Astrocyte (in vitro differentiated cells and primary cell): Measurements from ENCODE around the gene SARS2. TPM values are rescaled to one million over a fixed set of nuclear protein-coding genes. Genes with fewer than 3 reads are reported as not detected.

Experiments
- DNase-seq: peaks from one replicate; pipeline ENCODE4 v3.0.0-alpha.2; 2010; ENCODE audit warnings: low read depth
- FAIRE-seq: peaks from 2 replicates; lab custom pipeline; 2011; peaks lifted over from hg19 to GRCh38; lab: Jason Lieb, UNC
- H2AFZ ChIP-seq: 2 replicates; pipeline ENCODE4 v1.6.0; 2012; ENCODE audit warnings: low read depth, low read length, inconsistent platforms
- H3K27ac ChIP-seq: 2 replicates; pipeline ENCODE4 v1.5.1; 2011; ENCODE audit warnings: low read depth, low read length, inconsistent platforms
- H3K27me3 ChIP-seq: 2 replicates; pipeline ENCODE4 v1.6.0; 2011; ENCODE audit warnings: low read length, inconsistent platforms; ENCODE audit not compliant: insufficient read depth
- H3K36me3 ChIP-seq: 2 replicates; pipeline ENCODE4 v1.5.1; 2011; ENCODE audit warnings: low read length, inconsistent platforms; ENCODE audit not compliant: insufficient read depth
- H3K4me1 ChIP-seq: 2 replicates; pipeline ENCODE4 v1.5.1; 2011; ENCODE audit warnings: low read length, inconsistent platforms; ENCODE audit not compliant: insufficient read depth
- H3K4me2 ChIP-seq: 2 replicates; pipeline ENCODE4 v1.6.0; 2012; ENCODE audit warnings: low read length, inconsistent platforms
- H3K4me3 ChIP-seq: 2 replicates; pipeline ENCODE4 v1.5.1; 2011; ENCODE audit warnings: low read depth, mild to moderate bottlenecking, low read length, inconsistent platforms; ENCODE audit not compliant: insufficient read depth
- H3K79me2 ChIP-seq: 2 replicates; pipeline ENCODE4 v1.6.0; 2012; ENCODE audit warnings: mild to moderate bottlenecking, low read length, inconsistent platforms; ENCODE audit not compliant: insufficient read depth
- H3K9ac ChIP-seq: 2 replicates; pipeline ENCODE4 v1.6.0; 2012; ENCODE audit warnings: mild to moderate bottlenecking, low read length, inconsistent platforms
- H3K9me3 ChIP-seq: 2 replicates; pipeline ENCODE4 v1.5.1; 2012; ENCODE audit warnings: low read depth, mild to moderate bottlenecking, low read length, inconsistent platforms; ENCODE audit not compliant: insufficient read depth
- H4K20me1 ChIP-seq: 2 replicates; pipeline ENCODE4 v1.6.0; 2012; ENCODE audit warnings: low read length, inconsistent platforms; ENCODE audit not compliant: insufficient read depth
- H3K27ac Mint-ChIP-seq: one replicate; pipeline ENCODE4 v1.8.0; 2021; ENCODE audit warnings: mild to moderate bottlenecking, mixed read lengths; ENCODE audit not compliant: unreplicated experiment
- H3K27me3 Mint-ChIP-seq: one replicate; pipeline ENCODE4 v1.8.0; 2021; ENCODE audit warnings: low read depth, mixed read lengths; ENCODE audit not compliant: unreplicated experiment
- H3K36me3 Mint-ChIP-seq: one replicate; pipeline ENCODE4 v1.8.0; 2021; ENCODE audit warnings: low read depth, mixed read lengths; ENCODE audit not compliant: unreplicated experiment
- H3K4me1 Mint-ChIP-seq: one replicate; pipeline ENCODE4 v1.8.0; 2021; ENCODE audit warnings: low read depth, mixed read lengths; ENCODE audit not compliant: unreplicated experiment
- H3K4me3 Mint-ChIP-seq: one replicate; pipeline ENCODE4 v1.8.0; 2021; ENCODE audit warnings: mild to moderate bottlenecking, moderate library complexity, mixed read lengths; ENCODE audit not compliant: unreplicated experiment
- H3K9me3 Mint-ChIP-seq: one replicate; pipeline ENCODE4 v1.8.0; 2021; ENCODE audit warnings: mild to moderate bottlenecking, mixed read lengths; ENCODE audit not compliant: unreplicated experiment
- EZH2 ChIP-seq: IDR thresholded peaks from 2 replicates; pipeline ENCODE4 v1.6.1; 2012; ENCODE audit warnings: mild to moderate bottlenecking, low read length, inconsistent platforms; ENCODE audit not compliant: insufficient read depth
- total RNA-seq: library from RNA; stranded (reverse); gene quantifications from 2 replicates; pipeline ENCODE4 v1.2.1, GENCODE V29; 2021
- TF ChIP-seq, protein P1 (sequence below): IDR thresholded peaks from 2 replicates; pipeline ENCODE4 v1.5.1; 2011; ENCODE audit warnings: low read depth, mild to moderate bottlenecking, inconsistent platforms, low read length, moderate library complexity; ENCODE audit not compliant: insufficient read depth

The SARS2 gene
- total RNA-seq, 1 donor from 2014 or later: 24.8 TPM

DNA sequence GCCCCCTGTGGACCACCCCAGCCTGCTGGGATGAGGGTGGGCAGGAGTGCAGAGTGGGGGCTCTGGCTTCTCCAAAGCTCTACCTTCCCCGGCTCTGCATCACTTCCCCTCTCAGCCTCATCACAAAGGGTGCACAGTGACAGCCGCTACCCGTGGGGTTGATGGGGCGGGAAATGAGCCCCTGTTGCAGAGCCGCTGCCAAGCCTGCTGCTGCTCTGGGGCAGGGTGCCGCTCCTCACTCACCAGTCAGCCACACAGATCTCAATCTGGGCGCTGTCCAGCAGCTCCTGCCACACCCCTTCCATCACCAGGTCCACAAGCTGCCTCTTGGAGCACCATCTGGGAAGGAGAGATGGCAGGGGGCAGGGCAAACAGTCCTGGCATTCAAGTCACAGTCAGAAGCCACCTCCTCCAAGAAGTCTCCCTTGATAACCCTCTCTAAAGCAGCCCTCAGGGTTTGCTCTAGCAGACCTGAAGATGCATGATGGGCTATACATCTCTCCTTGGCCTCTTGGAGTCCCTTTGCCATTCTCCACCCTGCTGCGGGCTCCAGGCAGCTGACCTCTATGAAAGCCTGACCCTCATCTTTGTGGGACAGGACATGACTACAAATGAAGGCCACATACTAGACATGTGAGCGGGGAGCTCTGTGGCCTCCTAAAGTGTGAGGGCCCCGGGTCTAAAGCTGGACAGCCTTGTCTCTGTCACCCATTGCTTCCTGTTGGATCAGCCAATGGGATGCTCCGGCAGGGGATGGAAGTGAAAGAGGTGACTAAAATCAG, 15.9 kb upstream of the SARS2 start:
- no peak overlapping the region for H3K4me3 Mint-ChIP-seq
- H3K27ac ChIP-seq: no peak overlapping the region
- no peaks in the 10 kb centered on the region for H3K4me1 Mint-ChIP-seq
- no peak for DNase-seq
- no peaks in the 10 kb centered on the region for H3K27me3 Mint-ChIP-seq
- H3K9ac ChIP-seq: no peak overlapping the region
- peaks cover 10% of the 10 kb centered on the region for H3K9me3 Mint-ChIP-seq
- peaks cover 17% of the 10 kb centered on the region for H3K36me3 Mint-ChIP-seq
- H3K27me3 ChIP-seq: no peaks in the 10 kb centered on the region
- peaks cover 6% of the 10 kb centered on the region for H3K4me1 ChIP-seq
- TF ChIP-seq, protein P1, sequence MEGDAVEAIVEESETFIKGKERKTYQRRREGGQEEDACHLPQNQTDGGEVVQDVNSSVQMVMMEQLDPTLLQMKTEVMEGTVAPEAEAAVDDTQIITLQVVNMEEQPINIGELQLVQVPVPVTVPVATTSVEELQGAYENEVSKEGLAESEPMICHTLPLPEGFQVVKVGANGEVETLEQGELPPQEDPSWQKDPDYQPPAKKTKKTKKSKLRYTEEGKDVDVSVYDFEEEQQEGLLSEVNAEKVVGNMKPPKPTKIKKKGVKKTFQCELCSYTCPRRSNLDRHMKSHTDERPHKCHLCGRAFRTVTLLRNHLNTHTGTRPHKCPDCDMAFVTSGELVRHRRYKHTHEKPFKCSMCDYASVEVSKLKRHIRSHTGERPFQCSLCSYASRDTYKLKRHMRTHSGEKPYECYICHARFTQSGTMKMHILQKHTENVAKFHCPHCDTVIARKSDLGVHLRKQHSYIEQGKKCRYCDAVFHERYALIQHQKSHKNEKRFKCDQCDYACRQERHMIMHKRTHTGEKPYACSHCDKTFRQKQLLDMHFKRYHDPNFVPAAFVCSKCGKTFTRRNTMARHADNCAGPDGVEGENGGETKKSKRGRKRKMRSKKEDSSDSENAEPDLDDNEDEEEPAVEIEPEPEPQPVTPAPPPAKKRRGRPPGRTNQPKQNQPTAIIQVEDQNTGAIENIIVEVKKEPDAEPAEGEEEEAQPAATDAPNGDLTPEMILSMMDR: no peak
- no peak for TF ChIP-seq EZH2
- no peak overlapping the region for H3K4me2 ChIP-seq
- no peak overlapping the region for H3K27ac Mint-ChIP-seq
- H3K36me3 ChIP-seq: no peaks in the 10 kb centered on the region
- H3K4me3 ChIP-seq: no peak overlapping the region
- FAIRE-seq: no peak
- no peaks in the 10 kb centered on the region for H3K79me2 ChIP-seq
- peaks cover 9% of the 10 kb centered on the region for H4K20me1 ChIP-seq
- H2AFZ ChIP-seq: no peak overlapping the region
- H3K9me3 ChIP-seq: no peaks in the 10 kb centered on the region

DNA sequence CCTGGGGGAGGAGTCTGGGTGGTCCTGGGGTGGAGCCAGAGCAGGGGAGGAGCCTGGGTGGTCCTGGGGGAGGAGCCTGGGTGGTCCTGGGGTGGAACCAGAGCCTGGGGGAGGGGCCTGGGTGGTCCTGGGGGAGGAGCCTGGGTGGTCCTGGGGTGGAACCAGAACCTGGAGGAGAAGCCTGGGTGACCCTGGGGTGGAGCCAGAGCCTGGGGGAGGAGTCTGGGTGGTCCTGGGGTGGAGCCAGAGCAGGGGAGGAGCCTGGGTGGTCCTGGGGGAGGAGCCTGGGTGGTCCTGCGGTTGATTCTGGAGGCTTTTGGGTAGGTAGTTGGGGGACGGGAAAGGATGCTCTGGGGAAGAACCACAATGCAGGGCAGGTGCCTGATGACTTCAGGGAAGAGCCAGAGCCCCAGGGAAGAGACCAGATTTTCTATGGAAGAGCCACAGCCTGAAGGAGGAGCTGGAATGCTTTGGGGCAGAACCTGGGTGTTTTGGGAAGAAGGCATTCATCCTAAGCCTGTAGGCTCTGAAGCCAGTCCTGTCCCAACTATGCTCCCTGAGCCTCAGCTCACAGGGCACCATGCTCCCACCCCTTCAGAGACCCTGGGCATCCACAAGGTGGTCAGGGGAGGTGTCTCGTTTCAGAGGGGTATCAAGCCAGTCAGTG, 15.1 kb upstream of the SARS2 start:
- Histone ChIP-seq H3K79me2 (no peaks in the 10 kb centered on the region), H3K4me3 (no peak overlapping the region), H3K4me2 (no peak overlapping the region), H2AFZ (no peak overlapping the region), H3K27ac (no peak overlapping the region), H3K9me3 (no peaks in the 10 kb centered on the region), H3K4me1 (peaks cover 6% of the 10 kb centered on the region), H3K27me3 (no peaks in the 10 kb centered on the region), H3K36me3 (no peaks in the 10 kb centered on the region), H4K20me1 (peaks cover 8% of the 10 kb centered on the region), H3K9ac (no peak overlapping the region)
- Mint-ChIP-seq H3K9me3 (peaks cover 10% of the 10 kb centered on the region), H3K4me3 (no peak overlapping the region), H3K27ac (no peak overlapping the region), H3K27me3 (no peaks in the 10 kb centered on the region), H3K36me3 (peaks cover 16% of the 10 kb centered on the region), H3K4me1 (no peaks in the 10 kb centered on the region)
- DNase-seq (no peak), FAIRE-seq (no peak)
- TF ChIP-seq, protein P1: no peak
- no peak for TF ChIP-seq EZH2
